WTC11 (cell line): ENCODE data around the gene KSR2. TPM values are rescaled to one million over a fixed set of nuclear protein-coding genes. Genes with fewer than 3 reads are reported as not detected.

Experiments
- ATAC-seq: fragments of 200-7000 bp; cut with Tn5 transposase; 2 replicates; pipeline ENCODE4 v1.10.0; 2021; ENCODE audit warnings: mild to moderate bottlenecking, moderate library complexity
- CTCF ChIA-PET: fragments of 300-600 bp; sonication (Branson Sonifier 250); formaldehyde crosslinking; loops from one replicate; lab custom pipeline; 2021; ENCODE audit warnings: antibody characterized with exemption; lab: Charles Lee
- POLR2A ChIA-PET: fragments of 350-600 bp; sonication (Branson Sonifier 250); formaldehyde crosslinking; loops from one replicate; lab custom pipeline; 2021; ENCODE audit warnings: antibody characterized with exemption; lab: Charles Lee
- DNase-seq: peaks from one replicate; pipeline ENCODE4 v3.0.0; 2021; ENCODE audit warnings: low spot score
- H3K27ac Mint-ChIP-seq: 2 replicates; pipeline ENCODE4 v1.8.0; 2021; ENCODE audit warnings: mixed read lengths
- H3K27me3 Mint-ChIP-seq: 2 replicates; pipeline ENCODE4 v1.8.0; 2021; ENCODE audit warnings: low read depth, mild to moderate bottlenecking, moderate library complexity, mixed read lengths
- H3K36me3 Mint-ChIP-seq: 2 replicates; pipeline ENCODE4 v1.8.0; 2021; ENCODE audit warnings: mixed read lengths
- H3K4me1 Mint-ChIP-seq: 2 replicates; pipeline ENCODE4 v1.8.0; 2022; ENCODE audit warnings: mixed read lengths
- H3K4me3 Mint-ChIP-seq: 2 replicates; pipeline ENCODE4 v1.8.0; 2021; ENCODE audit warnings: mild to moderate bottlenecking, moderate library complexity, mixed read lengths
- H3K9me3 Mint-ChIP-seq: 2 replicates; pipeline ENCODE4 v1.8.0; 2021; ENCODE audit warnings: mixed read lengths
- E2F5 ChIP-seq: sonication (generic); formaldehyde crosslinking; IDR thresholded peaks from 2 replicates; pipeline ENCODE4 v1.8.1; 2022; ENCODE audit warnings: mild to moderate bottlenecking, moderate library complexity, missing genetic modification reagents
- ERG ChIP-seq: fragments of 250-450 bp; sonication (Bioruptor Pico); IDR thresholded peaks from 2 replicates; pipeline ENCODE4 v1.8.0; 2021; ENCODE audit warnings: mild to moderate bottlenecking
- FOXP1 ChIP-seq: sonication (generic); formaldehyde crosslinking; IDR thresholded peaks from 2 replicates; pipeline ENCODE4 v1.8.0; 2022; ENCODE audit warnings: missing genetic modification reagents, mild to moderate bottlenecking, moderate library complexity, borderline replicate concordance
- KAT7 ChIP-seq: sonication (generic); formaldehyde crosslinking; IDR thresholded peaks from 2 replicates; pipeline ENCODE4 v1.8.1; 2023; ENCODE audit warnings: missing genetic modification reagents, mild to moderate bottlenecking, borderline replicate concordance
- NFE2L1 ChIP-seq: sonication (generic); formaldehyde crosslinking; IDR thresholded peaks from 2 replicates; pipeline ENCODE4 v1.8.1; 2023; ENCODE audit warnings: missing genetic modification reagents
- SOX15 ChIP-seq: fragments of 250-450 bp; sonication (Bioruptor Pico); IDR thresholded peaks from 2 replicates; pipeline ENCODE4 v1.9.0; 2021; ENCODE audit warnings: mild to moderate bottlenecking
- TEAD1 ChIP-seq: sonication (generic); formaldehyde crosslinking; IDR thresholded peaks from 2 replicates; pipeline ENCODE4 v1.8.0; 2022; ENCODE audit warnings: mild to moderate bottlenecking, missing genetic modification reagents
- TEAD4 ChIP-seq: sonication (generic); formaldehyde crosslinking; IDR thresholded peaks from 2 replicates; pipeline ENCODE4 v1.8.0; 2022; ENCODE audit warnings: mild to moderate bottlenecking, missing genetic modification reagents
- ZBTB43 ChIP-seq: sonication (generic); formaldehyde crosslinking; IDR thresholded peaks from 2 replicates; pipeline ENCODE4 v1.8.1; 2023; ENCODE audit warnings: mild to moderate bottlenecking, missing genetic modification reagents
- ZNF121 ChIP-seq: sonication (generic); formaldehyde crosslinking; IDR thresholded peaks from 2 replicates; pipeline ENCODE4 v1.8.0; 2023; ENCODE audit warnings: missing genetic modification reagents
- ZNF281 ChIP-seq: sonication (generic); formaldehyde crosslinking; IDR thresholded peaks from 2 replicates; pipeline ENCODE4 v1.8.0; 2023; ENCODE audit warnings: mild to moderate bottlenecking, missing genetic modification reagents
- total RNA-seq: library from RNA; stranded (reverse); gene quantifications from 3 replicates; pipeline ENCODE4 v1.2.3, GENCODE V29; 2021
- TF ChIP-seq, protein P1 (sequence below): sonication (generic); formaldehyde crosslinking; IDR thresholded peaks from 2 replicates; pipeline ENCODE4 v1.8.1; 2022; ENCODE audit warnings: missing genetic modification reagents, borderline replicate concordance
- TF ChIP-seq, protein P2 (sequence below): sonication (generic); formaldehyde crosslinking; IDR thresholded peaks from 2 replicates; pipeline ENCODE4 v1.8.0; 2023; ENCODE audit warnings: missing genetic modification reagents
- TF ChIP-seq, protein P3 (sequence below): sonication (generic); formaldehyde crosslinking; IDR thresholded peaks from 2 replicates; pipeline ENCODE4 v1.8.0; 2022; ENCODE audit warnings: mild to moderate bottlenecking, missing genetic modification reagents
- TF ChIP-seq, protein P4 (sequence below): sonication (generic); formaldehyde crosslinking; conservative IDR thresholded peaks from 2 replicates; pipeline ENCODE4 v1.8.1; 2023; ENCODE audit warnings: mild to moderate bottlenecking, low read depth, missing genetic modification reagents, moderate library complexity

Gene KSR2
- total RNA-seq, 1 experiment from 2014 or later, result 2.4 TPM

GRCh38 chr12:117501076-117501869 is 467.5 kb downstream of the KSR2 start:
- no peak overlapping the region for H3K4me3 Mint-ChIP-seq

More at GRCh38 chr12:117501076-117501869, 467.5 kb downstream of the KSR2 start:
- Mint-ChIP-seq H3K27ac (no peak overlapping the region), H3K27me3 (no peaks in the 10 kb centered on the region), H3K9me3 (no peaks in the 10 kb centered on the region), H3K4me1 (peaks cover 12% of the 10 kb centered on the region), H3K36me3 (no peaks in the 10 kb centered on the region)
- no peak for ATAC-seq
- ChIA-PET POLR2A (no interaction called here), CTCF (no interaction called here)
- TF ChIP-seq ERG (CRISPR knock-in tag) (no peak), ZNF121 (CRISPR knock-in tag) (no peak), ZNF281 (CRISPR knock-in tag) (no peak), TEAD4 (no peak), ZBTB43 (CRISPR knock-in tag) (no peak), E2F5 (CRISPR knock-in tag) (no peak), FOXP1 (CRISPR knock-in tag) (no peak), TEAD1 (CRISPR knock-in tag) (no peak), NFE2L1 (CRISPR knock-in tag) (no peak), KAT7 (CRISPR knock-in tag) (no peak), SOX15 (CRISPR knock-in tag) (no peak)
- TF ChIP-seq, protein P1, sequence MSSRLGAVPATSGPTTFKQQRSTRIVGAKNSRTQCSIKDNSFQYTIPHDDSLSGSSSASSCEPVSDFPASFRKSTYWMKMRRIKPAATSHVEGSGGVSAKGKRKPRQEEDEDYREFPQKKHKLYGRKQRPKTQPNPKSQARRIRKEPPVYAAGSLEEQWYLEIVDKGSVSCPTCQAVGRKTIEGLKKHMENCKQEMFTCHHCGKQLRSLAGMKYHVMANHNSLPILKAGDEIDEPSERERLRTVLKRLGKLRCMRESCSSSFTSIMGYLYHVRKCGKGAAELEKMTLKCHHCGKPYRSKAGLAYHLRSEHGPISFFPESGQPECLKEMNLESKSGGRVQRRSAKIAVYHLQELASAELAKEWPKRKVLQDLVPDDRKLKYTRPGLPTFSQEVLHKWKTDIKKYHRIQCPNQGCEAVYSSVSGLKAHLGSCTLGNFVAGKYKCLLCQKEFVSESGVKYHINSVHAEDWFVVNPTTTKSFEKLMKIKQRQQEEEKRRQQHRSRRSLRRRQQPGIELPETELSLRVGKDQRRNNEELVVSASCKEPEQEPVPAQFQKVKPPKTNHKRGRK (CRISPR knock-in tag), result no peak
- TF ChIP-seq, protein P2, sequence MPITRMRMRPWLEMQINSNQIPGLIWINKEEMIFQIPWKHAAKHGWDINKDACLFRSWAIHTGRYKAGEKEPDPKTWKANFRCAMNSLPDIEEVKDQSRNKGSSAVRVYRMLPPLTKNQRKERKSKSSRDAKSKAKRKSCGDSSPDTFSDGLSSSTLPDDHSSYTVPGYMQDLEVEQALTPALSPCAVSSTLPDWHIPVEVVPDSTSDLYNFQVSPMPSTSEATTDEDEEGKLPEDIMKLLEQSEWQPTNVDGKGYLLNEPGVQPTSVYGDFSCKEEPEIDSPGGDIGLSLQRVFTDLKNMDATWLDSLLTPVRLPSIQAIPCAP (CRISPR knock-in tag), result no peak
- TF ChIP-seq, protein P3, sequence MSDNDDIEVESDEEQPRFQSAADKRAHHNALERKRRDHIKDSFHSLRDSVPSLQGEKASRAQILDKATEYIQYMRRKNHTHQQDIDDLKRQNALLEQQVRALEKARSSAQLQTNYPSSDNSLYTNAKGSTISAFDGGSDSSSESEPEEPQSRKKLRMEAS (CRISPR knock-in tag), result no peak
- TF ChIP-seq, protein P4, sequence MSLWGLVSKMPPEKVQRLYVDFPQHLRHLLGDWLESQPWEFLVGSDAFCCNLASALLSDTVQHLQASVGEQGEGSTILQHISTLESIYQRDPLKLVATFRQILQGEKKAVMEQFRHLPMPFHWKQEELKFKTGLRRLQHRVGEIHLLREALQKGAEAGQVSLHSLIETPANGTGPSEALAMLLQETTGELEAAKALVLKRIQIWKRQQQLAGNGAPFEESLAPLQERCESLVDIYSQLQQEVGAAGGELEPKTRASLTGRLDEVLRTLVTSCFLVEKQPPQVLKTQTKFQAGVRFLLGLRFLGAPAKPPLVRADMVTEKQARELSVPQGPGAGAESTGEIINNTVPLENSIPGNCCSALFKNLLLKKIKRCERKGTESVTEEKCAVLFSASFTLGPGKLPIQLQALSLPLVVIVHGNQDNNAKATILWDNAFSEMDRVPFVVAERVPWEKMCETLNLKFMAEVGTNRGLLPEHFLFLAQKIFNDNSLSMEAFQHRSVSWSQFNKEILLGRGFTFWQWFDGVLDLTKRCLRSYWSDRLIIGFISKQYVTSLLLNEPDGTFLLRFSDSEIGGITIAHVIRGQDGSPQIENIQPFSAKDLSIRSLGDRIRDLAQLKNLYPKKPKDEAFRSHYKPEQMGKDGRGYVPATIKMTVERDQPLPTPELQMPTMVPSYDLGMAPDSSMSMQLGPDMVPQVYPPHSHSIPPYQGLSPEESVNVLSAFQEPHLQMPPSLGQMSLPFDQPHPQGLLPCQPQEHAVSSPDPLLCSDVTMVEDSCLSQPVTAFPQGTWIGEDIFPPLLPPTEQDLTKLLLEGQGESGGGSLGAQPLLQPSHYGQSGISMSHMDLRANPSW, result no peak
- DNase-seq, result no peak
